HFF-Myc (cell line): ENCODE data around the gene TTF1.

Experiments used
- DNase-seq: peaks from one replicate; pipeline ENCODE4 v3.0.0-alpha.2; 2011; ENCODE audit warnings: low read depth; ENCODE audit errors: extremely low read depth
- H3K4me3 ChIP-seq: replicated peaks from 2 replicates; pipeline ENCODE4 v1.5.1; 2011; ENCODE audit warnings: low read depth, mild to moderate bottlenecking, control low read depth, low read length
- TF ChIP-seq, protein P1 (sequence below): IDR thresholded peaks from 2 replicates; pipeline ENCODE4 v1.5.1; 2012; ENCODE audit warnings: mild to moderate bottlenecking, low read depth, low read length, control low read depth; ENCODE audit errors: missing control alignments

Gene TTF1

GRCh38 chr9:132426639-132427414 is 20.2 kb upstream of the TTF1 start:
- no peak for DNase-seq
- H3K4me3 ChIP-seq: no peak overlapping the region
- TF ChIP-seq, protein P1, sequence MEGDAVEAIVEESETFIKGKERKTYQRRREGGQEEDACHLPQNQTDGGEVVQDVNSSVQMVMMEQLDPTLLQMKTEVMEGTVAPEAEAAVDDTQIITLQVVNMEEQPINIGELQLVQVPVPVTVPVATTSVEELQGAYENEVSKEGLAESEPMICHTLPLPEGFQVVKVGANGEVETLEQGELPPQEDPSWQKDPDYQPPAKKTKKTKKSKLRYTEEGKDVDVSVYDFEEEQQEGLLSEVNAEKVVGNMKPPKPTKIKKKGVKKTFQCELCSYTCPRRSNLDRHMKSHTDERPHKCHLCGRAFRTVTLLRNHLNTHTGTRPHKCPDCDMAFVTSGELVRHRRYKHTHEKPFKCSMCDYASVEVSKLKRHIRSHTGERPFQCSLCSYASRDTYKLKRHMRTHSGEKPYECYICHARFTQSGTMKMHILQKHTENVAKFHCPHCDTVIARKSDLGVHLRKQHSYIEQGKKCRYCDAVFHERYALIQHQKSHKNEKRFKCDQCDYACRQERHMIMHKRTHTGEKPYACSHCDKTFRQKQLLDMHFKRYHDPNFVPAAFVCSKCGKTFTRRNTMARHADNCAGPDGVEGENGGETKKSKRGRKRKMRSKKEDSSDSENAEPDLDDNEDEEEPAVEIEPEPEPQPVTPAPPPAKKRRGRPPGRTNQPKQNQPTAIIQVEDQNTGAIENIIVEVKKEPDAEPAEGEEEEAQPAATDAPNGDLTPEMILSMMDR: no peak

GRCh38 chr9:132425675-132426062 is 19.0 kb upstream of the TTF1 start:
- H3K4me3 ChIP-seq: no peak overlapping the region
- no peak for DNase-seq
- TF ChIP-seq, protein P1: no peak

GRCh38 chr9:132424857-132425674 is 18.4 kb upstream of the TTF1 start:
- DNase-seq: no peak
- H3K4me3 ChIP-seq: no peak overlapping the region

DNA sequence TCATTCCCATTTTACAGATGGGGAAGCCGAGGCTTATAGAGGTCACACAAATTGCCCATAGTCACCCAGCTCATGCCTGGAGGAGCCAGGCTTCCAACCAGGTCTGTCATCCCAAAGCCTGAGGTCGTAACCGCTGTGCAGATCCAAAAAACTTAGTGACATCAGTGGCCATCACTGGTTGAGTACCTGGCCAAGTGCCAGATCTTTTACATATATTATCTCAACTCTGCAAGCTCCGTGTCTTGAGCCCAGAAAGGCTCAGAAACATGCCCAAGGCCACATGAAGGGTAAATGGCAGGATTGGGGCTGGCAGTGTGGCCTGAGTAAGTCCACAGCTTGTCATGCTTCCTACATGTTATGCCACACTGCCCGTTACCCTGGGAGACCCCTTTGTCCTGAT is 16.9 kb upstream of the TTF1 start:
- TF ChIP-seq, protein P1: no peak
- H3K4me3 ChIP-seq: no peak overlapping the region
- DNase-seq: no peak

More at GRCh38 chr9:132424857-132425674, 18.4 kb upstream of the TTF1 start:
- TF ChIP-seq, protein P1: no peak

GRCh38 chr9:132422574-132422973 is 15.9 kb upstream of the TTF1 start:
- no peak for DNase-seq
- H3K4me3 ChIP-seq: no peak overlapping the region
- TF ChIP-seq, protein P1: no peak

DNA sequence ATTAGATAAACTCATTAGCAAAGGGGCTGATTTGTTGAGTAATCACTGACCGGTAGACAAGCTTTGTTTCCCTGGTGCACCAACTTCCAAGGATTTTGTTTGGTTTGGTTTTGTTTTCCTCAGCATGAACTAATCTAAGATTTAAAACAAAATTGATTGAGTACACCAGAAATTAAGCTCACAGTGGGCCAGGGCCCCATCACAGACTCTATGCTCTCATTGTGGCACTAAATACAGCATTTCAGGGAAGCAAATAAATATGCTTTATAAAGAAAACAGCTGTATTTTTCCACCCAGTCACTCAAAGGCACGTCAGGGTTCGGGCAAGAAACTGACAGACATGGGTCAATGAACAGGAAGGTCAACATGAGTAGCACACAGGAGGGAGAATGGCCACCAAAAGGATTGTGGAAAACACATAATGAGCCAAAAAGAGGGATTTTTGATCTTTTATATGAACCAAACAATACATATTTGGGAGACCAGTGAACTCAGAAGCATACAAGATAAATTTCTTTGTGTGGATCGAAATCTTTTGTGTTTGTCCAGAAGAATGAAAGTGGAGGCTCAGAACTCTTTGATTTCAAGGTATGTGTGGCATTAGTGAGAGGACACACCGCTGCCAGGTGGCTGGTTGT is 12.2 kb upstream of the TTF1 start:
- DNase-seq: no peak
- TF ChIP-seq, protein P1: no peak
- H3K4me3 ChIP-seq: no peak overlapping the region
